Vagina (tissue), 2 donors: ENCODE measurements around the gene OLFML3.

Experiments
- POLR2A ChIP-seq, 2 donors: fragments of 450-650 bp; IDR thresholded peaks; one replicate each; pipeline ENCODE4 v1.6.1; 2017; ENCODE audit warnings: antibody characterized with exemption in 2 of 2, mild to moderate bottlenecking in 2 of 2, moderate library complexity in 2 of 2
- TF ChIP-seq, protein P1 (sequence below), 3 experiments: fragments of 450-650 bp in 2 of 3; fragments of 200-600 bp in 1 of 3; sonication (generic) in 1 of 3; IDR thresholded peaks; one replicate each; pipeline ENCODE4 v1.5.1; 2017 to 2019; ENCODE audit warnings: antibody characterized with exemption in 3 of 3, mild to moderate bottlenecking in 2 of 3, moderate library complexity in 2 of 3

DNA sequence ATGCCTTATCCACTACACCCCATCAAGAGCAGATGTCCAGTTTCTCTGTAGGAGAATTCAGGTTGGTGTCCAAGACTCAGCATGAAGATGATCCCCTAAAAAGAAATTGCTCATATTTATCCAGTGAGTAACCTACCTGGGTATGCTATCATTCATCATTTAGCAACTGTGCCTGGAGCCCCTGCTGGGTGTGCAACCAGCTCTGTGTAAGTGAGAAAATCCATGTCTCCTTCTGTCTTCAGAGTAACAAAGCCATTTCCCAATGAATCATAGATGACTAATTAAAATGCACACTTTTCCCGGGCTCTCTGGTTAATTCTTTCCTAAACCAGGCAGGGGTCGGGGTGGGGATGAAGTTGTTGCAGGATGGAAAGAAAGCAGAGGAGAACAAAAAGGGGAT is 35.8 kb downstream of the OLFML3 start:
- TF ChIP-seq, protein P1, sequence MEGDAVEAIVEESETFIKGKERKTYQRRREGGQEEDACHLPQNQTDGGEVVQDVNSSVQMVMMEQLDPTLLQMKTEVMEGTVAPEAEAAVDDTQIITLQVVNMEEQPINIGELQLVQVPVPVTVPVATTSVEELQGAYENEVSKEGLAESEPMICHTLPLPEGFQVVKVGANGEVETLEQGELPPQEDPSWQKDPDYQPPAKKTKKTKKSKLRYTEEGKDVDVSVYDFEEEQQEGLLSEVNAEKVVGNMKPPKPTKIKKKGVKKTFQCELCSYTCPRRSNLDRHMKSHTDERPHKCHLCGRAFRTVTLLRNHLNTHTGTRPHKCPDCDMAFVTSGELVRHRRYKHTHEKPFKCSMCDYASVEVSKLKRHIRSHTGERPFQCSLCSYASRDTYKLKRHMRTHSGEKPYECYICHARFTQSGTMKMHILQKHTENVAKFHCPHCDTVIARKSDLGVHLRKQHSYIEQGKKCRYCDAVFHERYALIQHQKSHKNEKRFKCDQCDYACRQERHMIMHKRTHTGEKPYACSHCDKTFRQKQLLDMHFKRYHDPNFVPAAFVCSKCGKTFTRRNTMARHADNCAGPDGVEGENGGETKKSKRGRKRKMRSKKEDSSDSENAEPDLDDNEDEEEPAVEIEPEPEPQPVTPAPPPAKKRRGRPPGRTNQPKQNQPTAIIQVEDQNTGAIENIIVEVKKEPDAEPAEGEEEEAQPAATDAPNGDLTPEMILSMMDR (IDR thresholded peaks at IDR 0.05), result no peak
- no peak for TF ChIP-seq POLR2A (IDR thresholded peaks at IDR 0.05)
